LNCaP clone FGC (cell line): ENCODE measurements around the gene SRPK2.
A peak's percentile ranks its signal among the peaks of the same experiment; 100 is the strongest.

Experiments used
- DNase-seq: peaks from one replicate; pipeline ENCODE4 v3.0.0-alpha.2; 2011; ENCODE audit warnings: low read depth
- H3K4me3 ChIP-seq: 2 replicates; pipeline ENCODE4 v1.5.1; 2011; ENCODE audit warnings: mild to moderate bottlenecking, low read depth, low read length, control low read depth
- TF ChIP-seq, protein P1 (sequence below): IDR thresholded peaks from 2 replicates; pipeline ENCODE4 v1.5.1; 2012; ENCODE audit warnings: mild to moderate bottlenecking; ENCODE audit not compliant: control insufficient read depth, insufficient read depth; ENCODE audit errors: extremely low read depth

Gene SRPK2

DNA sequence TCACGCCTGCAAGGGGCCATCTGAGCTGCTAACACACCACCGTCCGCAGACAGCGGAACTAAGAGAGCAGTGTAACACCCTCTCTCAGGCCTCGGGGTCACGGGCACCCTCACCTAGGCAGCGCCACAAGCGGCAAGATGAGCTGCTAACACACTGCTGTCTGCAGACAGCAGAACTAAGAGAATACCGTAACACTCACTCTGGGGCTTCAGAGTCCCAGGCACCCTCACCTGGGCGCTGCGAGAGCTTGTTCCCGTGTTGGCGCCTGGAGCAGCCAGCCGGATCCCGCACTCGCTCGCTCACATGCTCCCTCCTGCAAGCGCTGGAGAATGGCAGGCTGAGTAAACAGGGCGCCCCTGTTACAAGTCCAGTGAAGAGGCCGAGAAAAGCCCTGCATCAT is 160.2 kb downstream of the SRPK2 start:
- no peak for DNase-seq
- H3K4me3 ChIP-seq: no peak overlapping the region
- TF ChIP-seq, protein P1, sequence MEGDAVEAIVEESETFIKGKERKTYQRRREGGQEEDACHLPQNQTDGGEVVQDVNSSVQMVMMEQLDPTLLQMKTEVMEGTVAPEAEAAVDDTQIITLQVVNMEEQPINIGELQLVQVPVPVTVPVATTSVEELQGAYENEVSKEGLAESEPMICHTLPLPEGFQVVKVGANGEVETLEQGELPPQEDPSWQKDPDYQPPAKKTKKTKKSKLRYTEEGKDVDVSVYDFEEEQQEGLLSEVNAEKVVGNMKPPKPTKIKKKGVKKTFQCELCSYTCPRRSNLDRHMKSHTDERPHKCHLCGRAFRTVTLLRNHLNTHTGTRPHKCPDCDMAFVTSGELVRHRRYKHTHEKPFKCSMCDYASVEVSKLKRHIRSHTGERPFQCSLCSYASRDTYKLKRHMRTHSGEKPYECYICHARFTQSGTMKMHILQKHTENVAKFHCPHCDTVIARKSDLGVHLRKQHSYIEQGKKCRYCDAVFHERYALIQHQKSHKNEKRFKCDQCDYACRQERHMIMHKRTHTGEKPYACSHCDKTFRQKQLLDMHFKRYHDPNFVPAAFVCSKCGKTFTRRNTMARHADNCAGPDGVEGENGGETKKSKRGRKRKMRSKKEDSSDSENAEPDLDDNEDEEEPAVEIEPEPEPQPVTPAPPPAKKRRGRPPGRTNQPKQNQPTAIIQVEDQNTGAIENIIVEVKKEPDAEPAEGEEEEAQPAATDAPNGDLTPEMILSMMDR: no peak

DNA sequence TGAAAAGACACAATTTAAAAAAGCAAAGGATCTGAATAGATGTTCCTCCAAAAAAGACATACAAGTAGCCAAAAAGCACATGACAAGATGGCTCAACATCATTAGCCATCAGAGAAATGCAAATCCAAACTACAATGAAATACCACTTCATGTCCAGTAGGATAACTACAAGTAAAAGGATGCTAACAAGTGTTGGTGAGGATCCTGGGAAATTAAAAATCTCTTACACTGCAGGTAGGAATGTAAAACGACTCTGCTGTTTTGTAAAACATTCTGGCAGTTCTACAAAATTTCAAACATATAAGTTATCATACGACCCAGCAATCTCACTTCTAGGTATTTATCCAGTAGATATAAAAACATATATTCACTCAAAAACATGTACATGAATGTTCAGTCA is 161.3 kb downstream of the SRPK2 start:
- DNase-seq: no peak
- TF ChIP-seq, protein P1: no peak
- no peak overlapping the region for H3K4me3 ChIP-seq

- DNase-seq: peak; percentile 22
- no peak overlapping the region for H3K4me3 ChIP-seq
- TF ChIP-seq, protein P1: no peak
Measured at GRCh38 chr7:105224884-105225651, 163.7 kb downstream of the SRPK2 start.

DNA sequence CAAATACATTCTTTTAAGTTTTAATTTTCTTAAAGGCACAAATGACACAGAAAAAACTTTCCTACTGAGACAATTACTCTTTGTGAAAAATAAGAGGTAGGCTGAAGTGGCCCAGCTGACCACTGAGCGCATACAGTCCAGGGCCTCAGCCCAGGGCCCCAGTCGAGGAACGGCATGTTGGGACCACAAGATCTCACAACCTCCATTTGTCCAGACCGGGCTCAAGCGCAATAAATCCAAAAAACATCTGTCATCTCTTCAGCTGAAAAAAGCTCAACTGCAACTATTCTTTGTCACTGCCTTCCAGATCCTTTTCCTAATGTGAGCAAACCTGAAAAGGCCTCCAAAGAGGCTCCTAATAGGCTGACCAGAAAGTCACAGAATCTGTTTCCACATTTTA is 165.8 kb downstream of the SRPK2 start:
- DNase-seq: no peak
- H3K4me3 ChIP-seq: no peak overlapping the region
- TF ChIP-seq, protein P1: no peak

GRCh38 chr7:105219771-105220160 is 169.0 kb downstream of the SRPK2 start:
- TF ChIP-seq, protein P1: no peak
- no peak for DNase-seq
- no peak overlapping the region for H3K4me3 ChIP-seq

DNA sequence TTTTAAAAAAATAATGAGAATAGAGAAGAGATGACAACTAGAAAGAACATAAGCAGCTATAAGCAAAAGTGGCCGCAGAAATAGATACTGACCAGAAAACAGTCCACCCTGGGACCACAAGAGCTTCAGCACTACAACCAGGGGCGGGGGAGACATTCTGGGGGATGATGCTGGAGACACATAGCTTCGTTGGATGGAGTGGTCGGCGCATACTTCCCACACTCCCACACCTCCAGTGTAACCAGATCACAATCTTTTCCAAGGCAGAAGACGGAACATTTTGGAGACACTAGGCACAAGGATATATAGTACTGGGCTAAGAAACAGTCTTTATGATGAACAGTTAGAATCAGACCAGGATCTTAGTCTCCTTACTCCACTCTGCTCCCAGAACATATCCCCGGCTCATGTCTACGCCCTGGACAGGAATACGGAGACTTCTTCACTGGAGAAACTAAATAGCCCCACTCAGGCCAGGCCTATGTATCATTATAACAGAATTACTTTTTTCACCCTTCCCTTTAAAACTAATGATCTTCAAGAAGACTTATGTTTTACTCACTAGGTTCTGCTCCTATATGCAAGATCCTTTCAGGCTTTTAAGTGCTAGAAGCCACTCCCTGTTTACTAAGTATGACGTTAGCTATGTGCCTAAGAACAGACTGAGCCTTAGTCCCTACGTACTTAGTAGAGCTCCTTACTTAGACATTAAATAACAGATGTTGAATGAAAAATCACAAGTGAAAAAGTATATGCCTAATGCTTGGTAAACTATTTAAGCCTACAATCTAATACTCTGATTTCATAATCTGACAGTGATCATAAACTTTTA is 169.6 kb downstream of the SRPK2 start:
- DNase-seq: no peak

More for the DNA sequence above, 169.6 kb downstream of the SRPK2 start:
- TF ChIP-seq, protein P1: no peak
- H3K4me3 ChIP-seq: no peak overlapping the region
